GOT3 (cell line): ENCODE data around the gene ASCL5.

Experiments used
- DNase-seq: peaks from one replicate; lab custom pipeline; 2025; ENCODE audit warnings: mixed read lengths; lab: John Stamatoyannopoulos, UW

ASCL5 gene

GRCh38 chr1:201085902-201086735 is 40.9 kb downstream of the ASCL5 start:
- DNase-seq: peak; percentile 76

- no peak for DNase-seq
Observed at GRCh38 chr1:201084295-201084694, 42.7 kb downstream of the ASCL5 start.

GRCh38 chr1:201083741-201084140 is 43.2 kb downstream of the ASCL5 start:
- DNase-seq: no peak

- DNase-seq: no peak
Observed at GRCh38 chr1:201080135-201080534, 46.8 kb downstream of the ASCL5 start.

GRCh38 chr1:201077736-201078135 is 49.2 kb downstream of the ASCL5 start:
- no peak for DNase-seq

- no peak for DNase-seq
Observed at GRCh38 chr1:201077116-201077515, 49.9 kb downstream of the ASCL5 start.

GRCh38 chr1:201076092-201076491 is 50.9 kb downstream of the ASCL5 start:
- no peak for DNase-seq

- no peak for DNase-seq
Observed at GRCh38 chr1:201074018-201074417, 53.0 kb downstream of the ASCL5 start.

- DNase-seq: no peak
Observed at GRCh38 chr1:201072922-201073321, 54.1 kb downstream of the ASCL5 start.

GRCh38 chr1:201072149-201072548 is 54.8 kb downstream of the ASCL5 start:
- DNase-seq: no peak

GRCh38 chr1:201069636-201070035 is 57.3 kb downstream of the ASCL5 start:
- DNase-seq: no peak

- no peak for DNase-seq
Observed at GRCh38 chr1:201068976-201069375, 58.0 kb downstream of the ASCL5 start.

GRCh38 chr1:201066986-201067385 is 60.0 kb downstream of the ASCL5 start:
- no peak for DNase-seq

- no peak for DNase-seq
Observed at GRCh38 chr1:201065686-201066085, 61.3 kb downstream of the ASCL5 start.

GRCh38 chr1:201064806-201065205 is 62.2 kb downstream of the ASCL5 start:
- no peak for DNase-seq
